ENCODE measurements around the gene PPM1L. TPM values are rescaled to one million over a fixed set of nuclear protein-coding genes. Genes with fewer than 3 reads are reported as not detected.
"Not testable (repeated sequence)": the region's sequence is repeated elsewhere in the genome, so short reads cannot be mapped to it uniquely, and the experiment has no call there.

PPM1L gene
- total and polyA plus RNA-seq, 2 donors (not counting 1 experiment from before 2014, with no cell fraction given), result 0.33 to 2.5 TPM

GRCh38 chr3:160999274-160999673, 243.2 kb downstream of the PPM1L start:
- no peaks in the 10 kb centered on the region for H3K79me2 ChIP-seq (ENCODE audit: control insufficient read depth, insufficient read depth, low read length)
- H4K20me1 ChIP-seq (ENCODE audit: control insufficient read depth, extremely low read depth, insufficient read depth, low read length), result no peaks in the 10 kb centered on the region
- H3K36me3 ChIP-seq (ENCODE audit: control insufficient read depth, insufficient read depth, low read length), result no peaks in the 10 kb centered on the region
- H3K4me2 ChIP-seq (ENCODE audit: extremely low read depth, insufficient read depth, low read length), result no peak overlapping the region
- H3K27me3 ChIP-seq (ENCODE audit: control insufficient read depth, insufficient read depth, low read length), result no peaks in the 10 kb centered on the region
- TF ChIP-seq EZH2 (IDR thresholded peaks at IDR 0.05; ENCODE audit: low read length, missing control alignments) (no peak), CTCF (conservative IDR thresholded peaks at IDR 0.05 in 1 of 2, IDR thresholded peaks at IDR 0.05 in 1 of 2; ENCODE audit: low read depth in 1 of 2, low read length in 2 of 2) (no peak)
- no peak overlapping the region for H3K9ac ChIP-seq (ENCODE audit: insufficient read depth, low read length)
- no peaks in the 10 kb centered on the region for H3K4me1 ChIP-seq (ENCODE audit: control insufficient read depth, extremely low read depth, insufficient read depth, low read length)
- no peak overlapping the region for H3K4me3 ChIP-seq (replicated peaks in 1 of 4; ENCODE audit: control extremely low read depth in 1 of 4, insufficient read depth in 1 of 4, low read depth in 3 of 4, low read length in 4 of 4)
- no peak overlapping the region for H3K27ac ChIP-seq (ENCODE audit: insufficient read depth, low read length)
- peak in 1 of 2 donors; percentile 53 for DNase-seq (ENCODE audit: low read depth in 2 of 2)
- no peaks in the 10 kb centered on the region for H3K9me3 ChIP-seq (ENCODE audit: control insufficient read depth, insufficient read depth, low read depth, low read length)
- H2AFZ ChIP-seq (ENCODE audit: low read length), result no peak overlapping the region

- Histone ChIP-seq H3K4me2 (ENCODE audit: extremely low read depth, insufficient read depth, low read length) (no peak overlapping the region), H3K4me1 (ENCODE audit: control insufficient read depth, extremely low read depth, insufficient read depth, low read length) (no peaks in the 10 kb centered on the region), H3K9ac (ENCODE audit: insufficient read depth, low read length) (no peak overlapping the region), H3K27me3 (ENCODE audit: control insufficient read depth, insufficient read depth, low read length) (no peaks in the 10 kb centered on the region), H3K79me2 (ENCODE audit: control insufficient read depth, insufficient read depth, low read length) (no peaks in the 10 kb centered on the region), H4K20me1 (ENCODE audit: control insufficient read depth, extremely low read depth, insufficient read depth, low read length) (no peaks in the 10 kb centered on the region), H3K27ac (ENCODE audit: insufficient read depth, low read length) (no peak overlapping the region), H3K4me3 (replicated peaks in 1 of 4; ENCODE audit: control extremely low read depth in 1 of 4, insufficient read depth in 1 of 4, low read depth in 3 of 4, low read length in 4 of 4) (no peak overlapping the region), H3K9me3 (ENCODE audit: control insufficient read depth, insufficient read depth, low read depth, low read length) (no peaks in the 10 kb centered on the region), H3K36me3 (ENCODE audit: control insufficient read depth, insufficient read depth, low read length) (no peaks in the 10 kb centered on the region), H2AFZ (ENCODE audit: low read length) (no peak overlapping the region)
- no peak for TF ChIP-seq EZH2 (IDR thresholded peaks at IDR 0.05; ENCODE audit: low read length, missing control alignments)
- no peak for TF ChIP-seq CTCF (conservative IDR thresholded peaks at IDR 0.05 in 1 of 2, IDR thresholded peaks at IDR 0.05 in 1 of 2; ENCODE audit: low read depth in 1 of 2, low read length in 2 of 2)
- DNase-seq (ENCODE audit: low read depth in 2 of 2), result no peak
Observed at GRCh38 chr3:161008086-161008485, 252.1 kb downstream of the PPM1L start.

GRCh38 chr3:161010151-161010550, 254.1 kb downstream of the PPM1L start:
- not testable (repeated sequence) for H3K4me3 ChIP-seq (replicated peaks in 1 of 4; ENCODE audit: control extremely low read depth in 1 of 4, insufficient read depth in 1 of 4, low read depth in 3 of 4, low read length in 4 of 4); H3K9me3 ChIP-seq (ENCODE audit: control insufficient read depth, insufficient read depth, low read depth, low read length); H3K36me3 ChIP-seq (ENCODE audit: control insufficient read depth, insufficient read depth, low read length); H3K27me3 ChIP-seq (ENCODE audit: control insufficient read depth, insufficient read depth, low read length); DNase-seq (ENCODE audit: low read depth in 2 of 2); H3K4me2 ChIP-seq (ENCODE audit: extremely low read depth, insufficient read depth, low read length); H3K27ac ChIP-seq (ENCODE audit: insufficient read depth, low read length); H3K79me2 ChIP-seq (ENCODE audit: control insufficient read depth, insufficient read depth, low read length); H3K4me1 ChIP-seq (ENCODE audit: control insufficient read depth, extremely low read depth, insufficient read depth, low read length); H4K20me1 ChIP-seq (ENCODE audit: control insufficient read depth, extremely low read depth, insufficient read depth, low read length); H2AFZ ChIP-seq (ENCODE audit: low read length); H3K9ac ChIP-seq (ENCODE audit: insufficient read depth, low read length)
